Activated CD4-positive, alpha-beta T cell treated with anti-CD3 and anti-CD28 coated beads, Interleukin-2, amount 50 U/mL, for 4 hours (primary cell): ENCODE measurements around the gene SORCS2.

Experiments used
- DNase-seq, 2 experiments: peaks; one replicate each; pipeline ENCODE4 v3.0.0-alpha.2; 2020

SORCS2 gene

GRCh38 chr4:7609316-7609715 is 417.0 kb downstream of the SORCS2 start:
- DNase-seq, result no peak

- no peak for DNase-seq
These were observed 417.8 kb downstream of the SORCS2 start for GRCh38 chr4:7610022-7610670.

DNA sequence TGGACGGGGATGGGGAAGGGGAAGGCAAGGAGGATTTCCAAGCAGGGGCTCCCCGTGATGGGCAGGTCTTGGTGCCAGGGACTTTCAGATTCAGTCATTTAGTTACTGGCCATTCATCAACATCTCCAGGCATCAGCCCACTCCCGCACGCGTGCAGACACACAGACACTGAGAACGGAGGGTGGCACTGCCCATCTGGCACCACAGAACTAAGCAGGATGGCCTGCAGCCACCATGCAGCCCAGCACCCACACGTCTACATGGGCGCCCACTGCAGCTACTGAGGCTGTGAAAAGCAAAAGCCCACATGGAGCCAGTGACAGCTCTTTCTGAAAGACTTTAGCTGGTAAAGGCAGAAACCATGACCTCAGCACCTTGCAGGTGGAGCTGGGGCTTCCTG is 418.5 kb downstream of the SORCS2 start:
- no peak for DNase-seq

GRCh38 chr4:7612311-7612897 is 420.1 kb downstream of the SORCS2 start:
- DNase-seq, result no peak

DNA sequence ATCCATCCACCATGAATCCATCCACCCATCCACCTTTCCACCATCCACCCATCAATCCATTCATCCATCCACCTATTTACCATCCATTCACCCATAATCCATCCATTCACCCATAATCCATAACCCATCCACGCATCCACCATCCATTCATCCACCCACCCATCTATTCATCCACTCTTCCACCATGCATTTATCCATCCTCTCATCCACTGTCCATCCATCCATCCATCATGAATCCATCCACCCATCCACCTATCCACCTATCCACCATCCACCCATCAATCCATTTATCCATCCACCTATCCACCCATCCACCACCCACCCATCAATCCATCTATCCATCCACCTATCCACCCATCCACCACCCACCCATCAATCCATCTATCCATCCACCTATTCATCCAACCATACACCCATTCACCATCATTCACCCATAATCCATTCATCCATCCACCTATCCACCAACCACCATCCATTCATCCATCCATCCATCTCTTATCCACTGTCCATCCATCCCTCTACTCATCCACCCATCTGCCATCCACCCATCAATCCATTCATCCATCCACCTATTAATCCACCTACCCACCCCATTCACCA is 422.1 kb downstream of the SORCS2 start:
- DNase-seq, result no peak

DNA sequence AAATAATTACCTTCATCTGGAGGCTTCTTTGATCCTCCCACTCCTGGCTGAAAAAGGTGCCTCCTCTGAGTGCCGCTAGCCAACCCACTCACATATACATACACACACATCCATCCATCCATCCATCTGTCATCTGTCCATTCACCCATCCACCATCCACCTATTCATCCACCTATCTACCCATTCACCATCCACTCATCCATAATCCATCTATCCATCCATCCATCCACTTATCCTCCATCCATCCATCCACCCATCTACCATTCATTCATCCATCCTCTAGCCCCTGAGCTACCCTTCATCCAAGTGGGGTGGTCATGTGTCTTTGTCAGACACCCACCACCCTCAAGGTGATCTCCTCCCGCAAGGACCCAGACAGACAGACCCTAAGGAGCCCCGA is 423.9 kb downstream of the SORCS2 start:
- no peak for DNase-seq

DNA sequence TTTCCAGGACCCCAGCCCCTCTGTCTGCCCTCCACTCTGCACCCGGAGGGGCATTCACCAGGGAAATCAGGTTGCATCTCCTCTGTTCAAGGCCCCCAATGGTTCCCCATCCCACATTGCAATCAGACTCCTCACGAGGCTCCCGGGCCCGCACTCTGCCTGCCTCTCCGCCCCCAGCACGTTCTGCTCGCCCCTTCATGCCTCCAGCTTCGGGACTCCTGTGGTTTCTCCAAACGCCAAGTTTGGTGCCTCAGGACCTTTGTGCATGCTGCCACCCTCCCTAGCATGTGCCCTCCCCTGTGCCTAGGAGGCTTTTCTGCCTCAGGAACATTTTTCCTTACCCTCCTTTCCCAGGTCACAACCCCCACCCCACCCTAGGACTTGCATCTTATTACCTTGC is 426.0 kb downstream of the SORCS2 start:
- DNase-seq, result no peak

DNA sequence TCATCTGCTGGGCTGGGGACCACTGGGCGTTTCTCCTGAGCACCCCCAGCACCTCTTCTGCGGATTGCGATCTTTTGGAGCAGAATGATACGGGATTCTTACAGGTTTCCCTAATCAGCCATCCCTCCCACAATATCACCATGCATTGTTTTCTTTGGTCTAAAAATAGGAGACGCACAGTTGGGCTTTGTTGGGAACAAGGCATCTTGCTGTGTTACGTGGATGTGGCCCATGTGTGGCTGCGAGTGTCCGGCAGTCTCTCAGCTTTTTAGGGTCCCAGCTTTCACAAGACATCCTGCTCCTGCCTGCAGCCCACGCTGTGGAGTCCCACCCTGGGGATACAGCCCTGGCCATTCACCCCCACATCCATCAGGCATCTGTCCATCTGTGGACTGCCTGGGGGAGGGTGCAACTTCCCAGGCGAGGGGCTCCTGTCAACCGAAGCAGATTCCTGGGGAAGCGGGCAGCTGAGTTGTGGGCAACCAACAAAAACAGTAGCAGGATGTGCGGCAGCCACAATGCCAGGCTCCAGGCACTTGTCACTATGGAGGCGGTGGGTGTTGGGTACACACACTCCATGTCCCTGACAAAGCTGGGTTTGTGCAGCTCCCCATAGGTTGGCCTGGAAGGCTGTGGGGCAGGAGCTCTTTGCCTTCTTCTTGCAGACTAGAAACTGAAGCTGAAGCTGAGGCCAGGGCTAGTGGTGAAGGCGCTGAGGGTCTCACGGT is 427.9 kb downstream of the SORCS2 start:
- DNase-seq, result no peak

GRCh38 chr4:7620814-7621176 is 428.5 kb downstream of the SORCS2 start:
- DNase-seq, result no peak

GRCh38 chr4:7621252-7622035 is 429.1 kb downstream of the SORCS2 start:
- no peak for DNase-seq

GRCh38 chr4:7622371-7622770 is 430.0 kb downstream of the SORCS2 start:
- DNase-seq, result no peak

DNA sequence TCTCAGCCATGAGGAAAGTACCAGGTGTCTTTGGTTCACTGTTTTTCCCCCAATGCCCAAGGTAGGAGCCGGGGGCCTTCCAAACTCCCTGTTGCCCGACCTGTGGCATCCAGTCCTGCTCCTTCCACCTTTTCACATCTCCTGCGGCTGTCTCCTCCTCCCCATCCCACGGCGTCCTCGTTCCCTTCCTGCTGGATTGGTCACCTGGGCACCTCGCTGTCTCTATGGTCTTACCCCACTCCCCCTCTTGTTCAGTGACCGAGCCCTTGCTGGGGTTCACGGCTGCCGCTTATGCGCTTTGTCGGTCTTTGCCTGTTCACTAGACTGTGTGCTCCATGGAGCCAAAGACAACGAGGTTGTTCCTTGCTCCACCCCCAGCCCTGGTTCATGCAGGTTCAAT is 431.1 kb downstream of the SORCS2 start:
- DNase-seq, result no peak

- no peak for DNase-seq
These were observed 432.1 kb downstream of the SORCS2 start for GRCh38 chr4:7624396-7624980.

DNA sequence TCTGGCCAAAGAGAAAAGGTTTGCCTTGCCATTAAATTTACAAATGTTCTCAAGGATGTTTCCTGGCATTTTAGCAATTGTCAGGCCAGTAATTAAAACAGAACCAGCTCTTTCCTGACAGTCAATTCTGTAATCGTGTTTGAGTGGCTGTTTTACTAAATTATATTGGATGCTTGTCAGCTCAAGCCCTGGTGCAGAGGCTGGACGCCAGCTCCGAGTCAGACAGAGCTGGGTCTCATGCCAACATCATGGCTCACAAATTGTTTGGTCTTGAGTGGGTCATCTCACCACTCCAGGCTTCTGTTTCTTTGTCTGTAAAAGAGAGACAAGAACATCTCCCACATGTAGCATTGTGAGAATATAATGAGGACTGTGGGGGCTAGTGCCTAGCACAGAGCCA is 432.7 kb downstream of the SORCS2 start:
- no peak for DNase-seq

- no peak for DNase-seq
These were observed 434.2 kb downstream of the SORCS2 start for GRCh38 chr4:7626531-7626930.

- no peak for DNase-seq
These were observed 435.2 kb downstream of the SORCS2 start for GRCh38 chr4:7627251-7628250.

DNA sequence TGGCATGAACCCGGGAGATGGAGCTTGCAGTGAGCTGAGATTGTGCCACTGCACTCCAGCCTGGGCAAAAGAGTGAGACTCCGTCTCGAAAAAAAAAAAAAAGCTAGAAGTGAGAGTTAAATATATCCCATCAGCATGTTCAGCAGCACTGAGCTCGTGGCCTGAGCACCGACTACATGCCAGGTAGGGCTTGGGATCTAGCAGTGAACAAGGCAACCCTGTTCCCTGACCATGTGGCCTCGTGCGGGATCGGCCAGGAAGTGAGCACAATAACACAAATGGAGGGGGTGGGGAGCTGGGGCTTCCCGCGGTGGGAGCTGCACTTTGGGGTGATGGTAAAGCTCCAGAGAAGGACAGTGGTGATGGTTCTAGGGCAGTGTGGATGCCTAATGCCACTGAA is 436.1 kb downstream of the SORCS2 start:
- no peak for DNase-seq

DNA sequence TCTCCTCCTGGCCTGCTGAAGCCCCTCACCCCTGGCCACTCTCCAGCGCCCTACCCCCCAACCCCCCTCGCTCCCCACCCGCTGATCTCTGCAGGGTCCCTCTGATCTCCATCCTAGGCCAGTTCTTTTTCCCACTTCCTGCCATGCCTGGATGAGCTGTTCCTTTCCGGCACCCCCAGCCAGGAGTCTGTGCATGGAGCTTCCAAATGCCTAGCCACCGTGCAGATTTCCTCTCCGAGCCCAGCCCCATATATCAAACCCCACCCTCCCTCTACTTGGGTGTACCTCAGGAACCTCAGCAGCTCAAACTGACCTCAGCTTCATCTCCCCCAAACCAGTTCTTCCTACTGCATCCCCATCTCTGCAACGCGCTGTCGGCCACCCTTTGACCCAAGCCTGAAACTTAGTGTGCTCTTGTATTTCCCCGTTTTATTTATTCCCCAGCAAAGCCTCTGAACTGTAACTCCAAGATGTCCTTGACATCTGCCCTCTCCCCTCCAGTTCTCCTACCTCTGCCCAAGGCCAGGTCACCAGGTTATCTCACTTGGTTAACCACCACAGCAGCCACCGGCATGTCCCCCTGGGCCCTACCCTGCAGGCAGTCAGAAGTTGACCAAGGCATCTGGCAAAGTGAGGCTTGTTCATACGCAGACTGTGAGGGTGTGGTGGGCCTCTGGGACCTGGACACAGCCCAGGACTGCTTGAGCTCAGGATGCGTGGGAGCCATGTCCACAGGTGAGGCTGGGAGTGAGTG is 437.3 kb downstream of the SORCS2 start:
- no peak for DNase-seq

GRCh38 chr4:7630568-7631287 is 438.4 kb downstream of the SORCS2 start:
- no peak for DNase-seq
